ENCODE results near the gene TTC34.

- TF ChIP-seq CTCF (optimal IDR thresholded peaks at IDR 0.05 in 1 of 3, IDR thresholded peaks at IDR 0.05 in 1 of 3, conservative IDR thresholded peaks at IDR 0.05 in 1 of 3; ENCODE audit: extremely low read depth in 1 of 3, insufficient read depth in 2 of 3, low read length in 3 of 3) (no peak), EZH2 (IDR thresholded peaks at IDR 0.05; ENCODE audit: low read length) (no peak)
These were observed 23.9 kb downstream of the TTC34 start for GRCh38 chr1:2777424-2778219.
